Progenitor cell of endocrine pancreas (in vitro differentiated cells): ENCODE data around the gene LRMDA. TPM values are rescaled to one million over a fixed set of nuclear protein-coding genes. Genes with fewer than 3 reads are reported as not detected.

Source experiments
- DNase-seq: peaks from one replicate; pipeline ENCODE4 v3.0.0; 2021; ENCODE audit warnings: low spot score; ENCODE audit not compliant: unreplicated experiment
- H3K27ac Mint-ChIP-seq: 2 replicates; pipeline ENCODE4 v1.8.0; 2021; ENCODE audit warnings: mild to moderate bottlenecking, moderate library complexity, mixed read lengths
- H3K27me3 Mint-ChIP-seq: 2 replicates; pipeline ENCODE4 v1.8.0; 2021; ENCODE audit warnings: mixed read lengths
- H3K36me3 Mint-ChIP-seq: 2 replicates; pipeline ENCODE4 v1.8.0; 2022; ENCODE audit warnings: mixed read lengths; ENCODE audit not compliant: insufficient read depth
- H3K4me1 Mint-ChIP-seq: 2 replicates; pipeline ENCODE4 v1.8.0; 2021; ENCODE audit warnings: low read depth, mixed read lengths
- H3K4me3 Mint-ChIP-seq: 2 replicates; pipeline ENCODE4 v1.8.0; 2021; ENCODE audit warnings: low read depth, mild to moderate bottlenecking, moderate library complexity, mixed read lengths
- H3K9me3 Mint-ChIP-seq: 2 replicates; pipeline ENCODE4 v1.8.0; 2021; ENCODE audit warnings: low read depth, mixed read lengths
- total RNA-seq: library from RNA; stranded (reverse); gene quantifications from 2 replicates; pipeline ENCODE4 v1.2.1, GENCODE V29; 2021
- TF ChIP-seq, protein P1 (sequence below): fragments of 200-600 bp; sonication (generic); IDR thresholded peaks from one replicate; pipeline ENCODE4 v1.5.0; 2021; ENCODE audit warnings: antibody characterized with exemption, mild to moderate bottlenecking; ENCODE audit not compliant: unreplicated experiment

The LRMDA gene
- total RNA-seq, 1 donor from 2014 or later: 6.5 TPM

DNA sequence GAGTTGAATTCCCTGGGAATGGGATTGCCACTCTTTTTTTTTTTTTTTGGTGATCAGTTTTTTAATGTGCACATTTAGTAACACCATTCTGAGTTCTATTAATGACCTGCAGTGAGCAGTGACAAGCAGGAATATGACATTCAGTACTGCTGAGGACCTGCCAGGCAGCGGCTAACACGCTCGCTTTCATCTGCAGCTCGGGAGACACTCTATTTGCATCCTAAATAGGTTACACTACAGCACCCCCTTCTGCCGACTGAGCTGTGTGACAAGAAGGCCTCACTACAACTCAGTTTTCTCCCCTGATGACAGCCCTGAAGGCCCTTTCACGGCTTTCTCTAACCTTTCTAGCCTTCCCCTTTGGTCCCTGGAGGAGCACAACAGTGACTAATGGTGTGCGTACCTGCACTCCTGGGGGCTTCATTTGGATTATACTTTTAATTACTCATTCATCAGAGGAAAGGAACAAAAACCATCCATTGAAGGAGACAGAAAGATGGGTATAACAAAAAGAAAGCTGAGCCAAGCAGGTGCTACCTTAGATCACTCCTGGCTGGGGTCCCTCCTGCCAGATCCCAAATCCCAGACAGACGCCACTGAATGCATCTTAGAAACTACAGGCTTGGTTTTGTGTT is 872.4 kb downstream of the LRMDA start:
- TF ChIP-seq, protein P1, sequence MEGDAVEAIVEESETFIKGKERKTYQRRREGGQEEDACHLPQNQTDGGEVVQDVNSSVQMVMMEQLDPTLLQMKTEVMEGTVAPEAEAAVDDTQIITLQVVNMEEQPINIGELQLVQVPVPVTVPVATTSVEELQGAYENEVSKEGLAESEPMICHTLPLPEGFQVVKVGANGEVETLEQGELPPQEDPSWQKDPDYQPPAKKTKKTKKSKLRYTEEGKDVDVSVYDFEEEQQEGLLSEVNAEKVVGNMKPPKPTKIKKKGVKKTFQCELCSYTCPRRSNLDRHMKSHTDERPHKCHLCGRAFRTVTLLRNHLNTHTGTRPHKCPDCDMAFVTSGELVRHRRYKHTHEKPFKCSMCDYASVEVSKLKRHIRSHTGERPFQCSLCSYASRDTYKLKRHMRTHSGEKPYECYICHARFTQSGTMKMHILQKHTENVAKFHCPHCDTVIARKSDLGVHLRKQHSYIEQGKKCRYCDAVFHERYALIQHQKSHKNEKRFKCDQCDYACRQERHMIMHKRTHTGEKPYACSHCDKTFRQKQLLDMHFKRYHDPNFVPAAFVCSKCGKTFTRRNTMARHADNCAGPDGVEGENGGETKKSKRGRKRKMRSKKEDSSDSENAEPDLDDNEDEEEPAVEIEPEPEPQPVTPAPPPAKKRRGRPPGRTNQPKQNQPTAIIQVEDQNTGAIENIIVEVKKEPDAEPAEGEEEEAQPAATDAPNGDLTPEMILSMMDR: peak; percentile 77
- Mint-ChIP-seq H3K9me3 (no peaks in the 10 kb centered on the region), H3K27me3 (peaks cover 3% of the 10 kb centered on the region), H3K4me3 (no peak overlapping the region), H3K4me1 (peaks cover 40% of the 10 kb centered on the region), H3K36me3 (no peaks in the 10 kb centered on the region), H3K27ac (peak overlapping the region; percentile 87)
- peak; percentile 49 for DNase-seq

DNA sequence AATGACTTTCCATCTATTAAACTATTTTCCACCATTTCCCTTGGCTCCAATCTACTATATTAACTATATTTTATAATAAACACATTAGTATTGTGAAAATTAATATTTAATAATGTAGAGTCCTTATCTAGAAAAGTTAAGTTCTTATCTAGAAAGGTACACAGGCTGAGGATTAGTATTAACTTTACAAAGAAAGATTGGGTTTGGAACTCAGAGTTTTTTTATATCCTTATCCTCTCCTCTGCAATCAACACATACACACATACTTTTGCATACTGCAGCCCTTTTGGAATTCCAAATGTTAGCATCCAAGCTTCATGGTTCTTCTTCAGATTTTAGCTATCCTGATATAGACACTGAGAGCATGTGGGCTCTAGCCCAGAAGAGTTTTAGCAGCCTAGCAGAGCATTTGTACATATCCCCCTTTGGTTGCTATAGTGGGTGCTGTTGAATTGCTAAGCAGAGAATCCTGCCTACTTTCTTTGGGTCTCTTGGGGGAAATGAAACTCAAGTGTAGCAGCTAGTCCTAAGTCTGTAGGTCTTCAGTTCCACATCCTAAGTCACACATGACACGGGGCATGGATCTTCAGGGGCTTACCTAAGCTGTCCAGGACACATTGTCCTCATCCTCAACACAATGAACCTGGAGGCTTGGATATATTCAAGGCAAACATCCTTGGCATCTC is 874.6 kb downstream of the LRMDA start:
- Mint-ChIP-seq H3K9me3 (no peaks in the 10 kb centered on the region), H3K4me3 (no peak overlapping the region), H3K4me1 (peaks cover 42% of the 10 kb centered on the region), H3K27me3 (peaks cover 10% of the 10 kb centered on the region), H3K36me3 (no peaks in the 10 kb centered on the region), H3K27ac (no peak overlapping the region)
- no peak for DNase-seq
- TF ChIP-seq, protein P1: no peak

DNA sequence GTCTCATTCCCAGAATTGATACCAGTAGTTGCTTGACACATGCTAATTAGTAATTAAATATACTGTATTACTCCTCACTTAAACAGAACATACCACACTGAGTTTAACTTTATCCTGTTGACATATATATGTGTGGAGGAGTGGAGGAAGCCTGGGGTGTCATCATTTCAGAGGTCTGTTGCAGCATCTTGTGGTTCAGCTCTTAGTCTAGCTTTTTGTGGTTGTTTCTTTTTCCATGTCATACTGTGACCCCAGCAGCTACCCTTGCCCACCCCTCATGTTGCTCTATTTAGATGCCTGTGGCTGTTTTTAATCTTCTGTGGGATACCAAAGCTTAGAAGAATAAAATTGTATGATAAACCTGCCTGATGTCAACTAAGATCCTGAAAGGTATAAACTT is 875.4 kb downstream of the LRMDA start:
- Mint-ChIP-seq H3K27me3 (peaks cover 10% of the 10 kb centered on the region), H3K36me3 (no peaks in the 10 kb centered on the region), H3K4me3 (no peak overlapping the region), H3K27ac (no peak overlapping the region), H3K4me1 (peaks cover 34% of the 10 kb centered on the region), H3K9me3 (no peaks in the 10 kb centered on the region)
- TF ChIP-seq, protein P1: no peak
- no peak for DNase-seq

DNA sequence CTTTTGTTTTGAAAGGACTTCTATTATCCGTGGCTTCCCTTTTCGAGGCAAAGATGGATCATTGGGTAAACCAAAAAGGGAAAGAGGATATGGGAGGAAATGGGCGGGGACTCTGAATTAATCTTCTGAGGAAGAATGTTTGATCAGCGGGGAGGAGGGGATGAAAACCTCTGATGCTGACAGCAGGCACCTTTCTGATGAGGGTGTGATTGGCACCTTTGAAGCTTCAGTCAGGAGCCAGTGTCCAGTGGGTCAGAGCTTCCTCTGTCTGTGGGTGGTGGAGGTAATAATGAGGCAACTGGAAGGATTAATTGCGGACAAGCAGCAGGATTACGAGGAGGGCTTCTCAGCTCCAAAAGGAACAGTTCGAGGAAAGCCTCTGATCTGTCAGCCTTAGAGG is 877.6 kb downstream of the LRMDA start:
- TF ChIP-seq, protein P1: no peak
- Mint-ChIP-seq H3K27me3 (peaks cover 10% of the 10 kb centered on the region), H3K4me1 (peaks cover 13% of the 10 kb centered on the region), H3K9me3 (no peaks in the 10 kb centered on the region), H3K27ac (peak overlapping the region; percentile 18), H3K36me3 (no peaks in the 10 kb centered on the region), H3K4me3 (no peak overlapping the region)
- DNase-seq: no peak

DNA sequence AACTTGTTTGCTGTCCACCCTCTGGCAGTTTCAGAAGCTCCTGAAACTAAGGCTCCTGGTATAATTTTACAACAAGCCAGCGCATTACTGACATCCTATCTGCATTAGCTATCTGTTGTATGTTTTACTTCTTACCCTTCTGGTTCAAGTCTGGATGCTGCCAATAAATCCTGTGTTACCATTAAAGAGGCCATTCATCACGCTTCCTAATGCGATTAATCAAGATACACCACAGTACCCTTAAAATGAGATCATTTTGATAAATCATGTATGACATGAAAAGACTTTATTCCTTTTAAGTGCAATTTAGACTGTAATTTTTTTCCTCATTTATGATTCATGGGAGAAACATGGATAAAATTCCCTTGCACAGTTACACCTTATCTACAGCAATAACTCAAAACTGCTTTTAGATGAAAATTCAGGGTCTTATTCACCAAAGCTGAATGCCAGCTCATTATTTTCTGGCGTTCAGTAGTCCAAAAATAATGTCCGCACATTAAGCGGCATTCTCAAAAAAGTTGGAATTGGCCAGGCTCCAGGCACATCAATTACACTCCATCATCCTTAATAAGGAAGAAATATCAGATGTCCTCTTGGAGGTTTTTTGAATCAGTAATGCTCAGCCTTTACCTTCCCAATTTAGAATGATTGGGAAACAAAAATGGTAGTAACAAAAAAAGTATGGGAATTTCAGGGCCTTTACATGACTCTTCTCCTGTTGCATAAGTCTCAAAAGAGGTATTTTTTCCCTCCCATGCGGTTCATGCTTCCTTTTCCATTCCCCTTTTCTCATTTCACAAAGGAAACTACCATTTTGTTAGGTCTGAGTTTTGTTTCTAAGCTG is 878.5 kb downstream of the LRMDA start:
- Mint-ChIP-seq H3K36me3 (no peaks in the 10 kb centered on the region), H3K4me3 (no peak overlapping the region), H3K9me3 (no peaks in the 10 kb centered on the region), H3K27me3 (peaks cover 10% of the 10 kb centered on the region), H3K4me1 (peaks cover 12% of the 10 kb centered on the region), H3K27ac (no peak overlapping the region)
- DNase-seq: no peak
- TF ChIP-seq, protein P1: no peak
